ENCODE data around the gene DAD1. TPM values are rescaled to one million over a fixed set of nuclear protein-coding genes. Genes with fewer than 3 reads are reported as not detected.

The DAD1 gene
- total and polyA plus RNA-seq, 2 of the 8 experiments (the other 6 are each of a cell fraction or from before 2014, with no cell fraction given), result 131 to 440 TPM

GRCh38 chr14:22522466-22522957 lies 66.5 kb downstream of the DAD1 start:
- H3K27ac ChIP-seq (ENCODE audit: low read depth, low read length), result no peak overlapping the region
- CTCF ChIA-PET (ENCODE audit: partially characterized antibody), result interaction anchor here (0.5 to 1.3 kb wide), 5 partner anchors 29 to 1517 kb away, joined by 3 to 4 read pairs (median 3); no protein-coding TSS in a partner anchor

More at GRCh38 chr14:22522466-22522957, 66.5 kb downstream of the DAD1 start:
- DNase-seq (ENCODE audit: low read depth in 1 of 2, low spot score in 2 of 2), result no peak
- 86% methylated on average over 1 of the region's 1 CpG; no CpG with 5 or more reads in 1 of the 2 experiments for WGBS, 2 experiments (ENCODE audit: extremely low coverage in 1 of 2, insufficient coverage in 1 of 2, insufficient read length in 1 of 2, insufficient replicate concordance in 2 of 2, low coverage in 1 of 2, low lambda C conversion rate in 2 of 2, missing lambda C conversion rate in 1 of 2)
- Histone ChIP-seq H2BK12ac (ENCODE audit: low read depth, low read length) (no peak overlapping the region), H3K4ac (replicated peaks; ENCODE audit: insufficient read length, low read depth, low read length) (no peak overlapping the region), H3K79me1 (ENCODE audit: low read depth, low read length) (no peaks in the 10 kb centered on the region), H3K14ac (ENCODE audit: insufficient read length) (no peak overlapping the region), H3K79me2 (ENCODE audit: control insufficient read depth in 1 of 2, insufficient read depth in 2 of 2, low read length in 2 of 2) (no peaks in the 10 kb centered on the region), H2BK5ac (ENCODE audit: low read depth, low read length) (no peak overlapping the region), H3K9ac (replicated peaks in 1 of 4; ENCODE audit: extremely low read depth in 1 of 4, low read depth in 3 of 4, low read length in 3 of 4) (no peak overlapping the region), H2BK120ac (replicated peaks; ENCODE audit: low read depth, low read length) (no peak overlapping the region), H3K4me2 (ENCODE audit: insufficient read depth in 1 of 2, low read depth in 2 of 2, low read length in 2 of 2) (no peak overlapping the region), H3K23me2 (ENCODE audit: low read depth, low read length) (no peaks in the 10 kb centered on the region), H3K9me3 (ENCODE audit: insufficient read depth in 2 of 2, low read depth in 1 of 2, low read length in 1 of 2) (no peaks in the 10 kb centered on the region), H3K18ac (ENCODE audit: extremely low read depth, low read length) (no peak overlapping the region), H4K91ac (replicated peaks; ENCODE audit: insufficient read length, low read length) (no peak overlapping the region), H3K4me3 (ENCODE audit: extremely low read depth in 1 of 4, insufficient read depth in 2 of 4, low read depth in 3 of 4, low read length in 4 of 4) (no peak overlapping the region), H2AK5ac (ENCODE audit: low read depth, low read length) (no peak overlapping the region), H2BK15ac (ENCODE audit: low read length) (no peak overlapping the region), H2BK20ac (ENCODE audit: low read length) (no peak overlapping the region), H3K36me3 (ENCODE audit: control insufficient read depth in 2 of 4, insufficient read depth in 4 of 4, low read length in 3 of 4) (no peaks in the 10 kb centered on the region), H4K20me1 (replicated peaks in 1 of 2; ENCODE audit: control insufficient read depth in 1 of 2, insufficient read depth in 2 of 2, low read length in 2 of 2) (no peaks in the 10 kb centered on the region), H3K27me3 (replicated peaks in 1 of 4; ENCODE audit: control insufficient read depth in 3 of 4, extremely low read depth in 1 of 4, insufficient read depth in 3 of 4, low read length in 3 of 4) (no peaks in the 10 kb centered on the region; a peak in 1 of 7 replicates), H4K8ac (ENCODE audit: extremely low read depth, insufficient read depth, low read length) (no peak overlapping the region), H3K23ac (ENCODE audit: insufficient read length) (no peak overlapping the region), H2AFZ (ENCODE audit: low read length) (no peak overlapping the region), H4K5ac (ENCODE audit: insufficient read length, low read depth, low read length) (no peak overlapping the region), H3K56ac (replicated peaks; ENCODE audit: insufficient read length, low read depth, low read length) (no peak overlapping the region), H3K4me1 (replicated peaks in 1 of 4; ENCODE audit: control insufficient read depth in 3 of 4, insufficient read depth in 4 of 4, low read length in 3 of 4) (no peaks in the 10 kb centered on the region; a peak in 1 of 7 replicates)
- no peak for FAIRE-seq
- no peak for TF ChIP-seq TEAD4 (IDR thresholded peaks at IDR 0.05; ENCODE audit: low read depth, low read length)
- no peak for TF ChIP-seq CHD1 (IDR thresholded peaks at IDR 0.05; ENCODE audit: low read depth, low read length)
- no peak for TF ChIP-seq MAFK (IDR thresholded peaks at IDR 0.05; ENCODE audit: low read depth, low read length)
- TF ChIP-seq SP4 (IDR thresholded peaks at IDR 0.05; ENCODE audit: low read length), result no peak
- no peak for TF ChIP-seq CBX8 (IDR thresholded peaks at IDR 0.05; ENCODE audit: borderline replicate concordance, low read depth, low read length)
- no peak for TF ChIP-seq EGR1 (IDR thresholded peaks at IDR 0.05; ENCODE audit: borderline replicate concordance, low read depth, low read length)
- POLR2A ChIA-PET (ENCODE audit: partially characterized antibody), result interaction anchor here (0.5 kb wide), 1 partner anchor 217 kb away, joined by 4 read pairs; no protein-coding TSS in a partner anchor
